Panc1 (cell line): Measurements from ENCODE around the gene DLG5. TPM values are rescaled to one million over a fixed set of nuclear protein-coding genes. Genes with fewer than 3 reads are reported as not detected.

Source experiments
- ATAC-seq: fragments of 200-7000 bp; cut with Tn5 transposase; 2 replicates; pipeline ENCODE4 v1.9.1; 2020; ENCODE audit warnings: mild to moderate bottlenecking, moderate library complexity
- BruUV-seq: library from RNA; stranded (reverse); fragments of 400-500 nt; replicated peaks from 2 replicates; lab custom pipeline; 2021; lab: Mats Ljungman, UMichigan
- CTCF ChIA-PET: fragments of 300-600 bp; sonication (Branson Sonifier 250); formaldehyde crosslinking; loops from one replicate; lab custom pipeline; 2022; ENCODE audit warnings: antibody characterized with exemption; lab: Charles Lee
- POLR2A ChIA-PET: fragments of 300-600 bp; sonication (Branson Sonifier 250); formaldehyde crosslinking; loops from one replicate; lab custom pipeline; 2022; ENCODE audit warnings: antibody characterized with exemption; lab: Charles Lee
- DNase-seq: peaks from one replicate; pipeline ENCODE4 v3.0.0-alpha.2; 2010; ENCODE audit warnings: low read depth, low spot score
- H3K27ac ChIP-seq: 2 replicates; pipeline ENCODE4 v1.5.1; 2011; ENCODE audit warnings: mild to moderate bottlenecking, low read length, inconsistent platforms
- H3K27me3 ChIP-seq: fragments of 200-500 bp; sonication (Bioruptor generic); 2 replicates; pipeline ENCODE4 v1.6.0; 2014; ENCODE audit warnings: low read length, inconsistent platforms; ENCODE audit not compliant: control insufficient read depth, insufficient read depth
- H3K36me3 ChIP-seq: fragments of 200-500 bp; sonication (Bioruptor generic); 2 replicates; pipeline ENCODE4 v1.5.1; 2014; ENCODE audit warnings: inconsistent platforms, mild to moderate bottlenecking, low read length, moderate library complexity; ENCODE audit not compliant: control insufficient read depth, insufficient read depth
- H3K4me1 ChIP-seq: 2 replicates; pipeline ENCODE4 v1.5.1; 2011; ENCODE audit warnings: inconsistent platforms, mild to moderate bottlenecking, low read length, moderate library complexity; ENCODE audit not compliant: control insufficient read depth, insufficient read depth
- H3K4me3 ChIP-seq, 2 experiments: 2 replicates each; pipeline ENCODE4 v1.5.1; 2011 to 2012; ENCODE audit warnings: low read depth in 2 of 2, low read length in 2 of 2, mild to moderate bottlenecking in 2 of 2, inconsistent platforms in 1 of 2, moderate library complexity in 1 of 2
- H3K9me3 ChIP-seq: fragments of 200-500 bp; sonication (Bioruptor generic); 2 replicates; pipeline ENCODE4 v1.5.1; 2014; ENCODE audit warnings: low read depth, mild to moderate bottlenecking, inconsistent platforms, low read length, moderate library complexity; ENCODE audit not compliant: control insufficient read depth, insufficient read depth
- POLR2AphosphoS5 ChIP-seq: IDR thresholded peaks from 2 replicates; pipeline ENCODE4 v1.6.1; 2012; ENCODE audit warnings: mild to moderate bottlenecking, low read depth, low read length, moderate library complexity
- SIN3A ChIP-seq: IDR thresholded peaks from 2 replicates; pipeline ENCODE4 v1.6.1; 2012; ENCODE audit warnings: low read depth, mild to moderate bottlenecking, low read length, moderate library complexity, borderline replicate concordance; ENCODE audit not compliant: insufficient read depth
- TCF7L2 ChIP-seq: IDR thresholded peaks from 2 replicates; pipeline ENCODE4 v1.6.1; 2011; ENCODE audit warnings: mild to moderate bottlenecking, low read depth, low read length, inconsistent platforms
- in situ Hi-C: cut with HindIII; loops from 2 replicates; pipeline ENCODE4 v1.10.0; 2016; ENCODE audit warnings: low sequenced_read_pairs, low pct_unique_long_range_greater_than_20kb
- intact Hi-C: fragments of 100-400 bp; cut with micrococcal nuclease; formaldehyde crosslinking; loops from one replicate; pipeline ENCODE4 v1.10.0; 2022; ENCODE audit not compliant: unreplicated experiment
- total RNA-seq: library from RNA; stranded (reverse); gene quantifications from one replicate; pipeline ENCODE4 v1.2.1, GENCODE V29; 2021; ENCODE audit not compliant: unreplicated experiment
- TF ChIP-seq, protein P1 (sequence below): fragments of 450-650 bp; IDR thresholded peaks from 2 replicates; pipeline ENCODE4 v1.5.1; 2017; ENCODE audit warnings: mild to moderate bottlenecking
- TF ChIP-seq, protein P2 (sequence below), 2 experiments: IDR thresholded peaks; 2 replicates each; pipeline ENCODE4 v1.6.1; 2011 to 2012; ENCODE audit warnings: low read depth in 2 of 2, control low read depth in 1 of 2, low read length in 1 of 2, mild to moderate bottlenecking in 1 of 2, moderate library complexity in 1 of 2; ENCODE audit not compliant: insufficient read depth in 1 of 2

Gene DLG5
- total RNA-seq, 1 experiment from 2014 or later, result 85.6 TPM

DNA sequence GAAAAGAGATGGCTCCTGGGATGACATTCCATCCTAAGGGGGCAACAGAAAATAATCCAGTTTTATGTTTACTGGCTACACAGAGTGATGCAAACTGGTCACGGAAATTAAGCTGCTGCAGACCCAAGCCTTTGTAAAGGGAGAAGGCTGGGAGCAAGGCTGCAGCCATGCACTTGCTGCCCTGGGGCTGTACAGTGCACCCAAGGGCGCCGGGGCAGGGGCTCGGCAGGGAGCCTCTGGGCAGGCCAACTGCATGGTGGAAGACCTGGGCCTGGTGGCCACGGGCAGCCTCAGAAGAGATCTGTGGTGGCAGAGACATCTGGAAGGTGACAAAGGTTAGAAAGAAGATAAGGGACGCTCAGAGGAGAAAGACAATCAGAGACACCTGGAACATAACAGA is 113.8 kb downstream of the DLG5 start:
- Histone ChIP-seq H3K4me3 (no peak overlapping the region), H3K9me3 (no peaks in the 10 kb centered on the region), H3K27me3 (no peaks in the 10 kb centered on the region), H3K36me3 (no peaks in the 10 kb centered on the region; the same call in 1 of the 2 replicates), H3K4me1 (no peaks in the 10 kb centered on the region), H3K27ac (no peak overlapping the region)
- no TSS peak for BruUV-seq
- no peak for TF ChIP-seq SIN3A
- TF ChIP-seq POLR2AphosphoS5, result no peak
- TF ChIP-seq TCF7L2, result no peak
- TF ChIP-seq, protein P1, sequence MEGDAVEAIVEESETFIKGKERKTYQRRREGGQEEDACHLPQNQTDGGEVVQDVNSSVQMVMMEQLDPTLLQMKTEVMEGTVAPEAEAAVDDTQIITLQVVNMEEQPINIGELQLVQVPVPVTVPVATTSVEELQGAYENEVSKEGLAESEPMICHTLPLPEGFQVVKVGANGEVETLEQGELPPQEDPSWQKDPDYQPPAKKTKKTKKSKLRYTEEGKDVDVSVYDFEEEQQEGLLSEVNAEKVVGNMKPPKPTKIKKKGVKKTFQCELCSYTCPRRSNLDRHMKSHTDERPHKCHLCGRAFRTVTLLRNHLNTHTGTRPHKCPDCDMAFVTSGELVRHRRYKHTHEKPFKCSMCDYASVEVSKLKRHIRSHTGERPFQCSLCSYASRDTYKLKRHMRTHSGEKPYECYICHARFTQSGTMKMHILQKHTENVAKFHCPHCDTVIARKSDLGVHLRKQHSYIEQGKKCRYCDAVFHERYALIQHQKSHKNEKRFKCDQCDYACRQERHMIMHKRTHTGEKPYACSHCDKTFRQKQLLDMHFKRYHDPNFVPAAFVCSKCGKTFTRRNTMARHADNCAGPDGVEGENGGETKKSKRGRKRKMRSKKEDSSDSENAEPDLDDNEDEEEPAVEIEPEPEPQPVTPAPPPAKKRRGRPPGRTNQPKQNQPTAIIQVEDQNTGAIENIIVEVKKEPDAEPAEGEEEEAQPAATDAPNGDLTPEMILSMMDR, result no peak
- TF ChIP-seq, protein P2, sequence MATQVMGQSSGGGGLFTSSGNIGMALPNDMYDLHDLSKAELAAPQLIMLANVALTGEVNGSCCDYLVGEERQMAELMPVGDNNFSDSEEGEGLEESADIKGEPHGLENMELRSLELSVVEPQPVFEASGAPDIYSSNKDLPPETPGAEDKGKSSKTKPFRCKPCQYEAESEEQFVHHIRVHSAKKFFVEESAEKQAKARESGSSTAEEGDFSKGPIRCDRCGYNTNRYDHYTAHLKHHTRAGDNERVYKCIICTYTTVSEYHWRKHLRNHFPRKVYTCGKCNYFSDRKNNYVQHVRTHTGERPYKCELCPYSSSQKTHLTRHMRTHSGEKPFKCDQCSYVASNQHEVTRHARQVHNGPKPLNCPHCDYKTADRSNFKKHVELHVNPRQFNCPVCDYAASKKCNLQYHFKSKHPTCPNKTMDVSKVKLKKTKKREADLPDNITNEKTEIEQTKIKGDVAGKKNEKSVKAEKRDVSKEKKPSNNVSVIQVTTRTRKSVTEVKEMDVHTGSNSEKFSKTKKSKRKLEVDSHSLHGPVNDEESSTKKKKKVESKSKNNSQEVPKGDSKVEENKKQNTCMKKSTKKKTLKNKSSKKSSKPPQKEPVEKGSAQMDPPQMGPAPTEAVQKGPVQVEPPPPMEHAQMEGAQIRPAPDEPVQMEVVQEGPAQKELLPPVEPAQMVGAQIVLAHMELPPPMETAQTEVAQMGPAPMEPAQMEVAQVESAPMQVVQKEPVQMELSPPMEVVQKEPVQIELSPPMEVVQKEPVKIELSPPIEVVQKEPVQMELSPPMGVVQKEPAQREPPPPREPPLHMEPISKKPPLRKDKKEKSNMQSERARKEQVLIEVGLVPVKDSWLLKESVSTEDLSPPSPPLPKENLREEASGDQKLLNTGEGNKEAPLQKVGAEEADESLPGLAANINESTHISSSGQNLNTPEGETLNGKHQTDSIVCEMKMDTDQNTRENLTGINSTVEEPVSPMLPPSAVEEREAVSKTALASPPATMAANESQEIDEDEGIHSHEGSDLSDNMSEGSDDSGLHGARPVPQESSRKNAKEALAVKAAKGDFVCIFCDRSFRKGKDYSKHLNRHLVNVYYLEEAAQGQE (IDR thresholded peaks at IDR 0.05; ENCODE audit: insufficient read depth in 1 of 2, low read depth in 2 of 2, low read length in 1 of 2), result no peak
- ChIA-PET POLR2A (no interaction called here), CTCF (no interaction called here)
- ATAC-seq (no peak), DNase-seq (no peak)
- in situ Hi-C loops (no loop called here), intact Hi-C loops (no loop called here)

DNA sequence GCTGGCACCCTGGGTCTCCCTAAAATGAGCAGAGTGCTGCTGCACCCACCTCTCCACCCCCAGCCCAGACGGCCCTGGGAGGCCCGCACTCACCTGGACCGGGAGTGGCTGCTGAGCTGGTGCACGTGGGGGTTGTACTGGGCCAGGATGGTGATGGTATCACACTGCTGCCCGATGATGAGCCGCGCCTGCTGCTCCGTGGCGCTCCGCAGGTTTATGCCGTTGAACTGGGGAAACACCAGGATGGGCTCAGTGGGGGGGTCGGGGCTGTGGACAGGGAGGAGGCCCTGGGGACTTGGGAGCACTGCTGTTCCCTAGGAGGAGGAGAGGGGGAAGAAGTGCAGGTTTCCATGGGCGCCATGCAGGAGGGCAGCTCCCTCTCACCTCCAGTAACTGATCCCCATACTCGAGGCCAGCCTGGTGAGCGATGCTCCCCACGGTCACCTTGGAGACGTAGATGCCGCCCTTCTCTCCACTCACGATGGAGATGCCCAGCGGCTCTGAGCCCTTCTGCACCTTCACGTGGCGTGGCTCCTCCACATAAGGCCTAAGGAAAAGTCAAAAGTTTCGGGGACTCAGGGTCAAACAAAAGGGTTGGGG is 114.6 kb downstream of the DLG5 start:
- ChIA-PET POLR2A (interaction anchor here (0.5 kb wide), 1 partner anchor 10 kb away, joined by 3 read pairs; no protein-coding TSS in a partner anchor), CTCF (no interaction called here)
- BruUV-seq, result no TSS peak
- no peaks in the 10 kb centered on the region for H3K4me1 ChIP-seq
- TF ChIP-seq SIN3A (no peak), TCF7L2 (no peak)
- TF ChIP-seq, protein P1, result no peak
- no peak for ATAC-seq
- no peak overlapping the region for H3K4me3 ChIP-seq
- in situ Hi-C loops, result no loop called here
- no peaks in the 10 kb centered on the region for H3K27me3 ChIP-seq
- H3K27ac ChIP-seq, result no peak overlapping the region
- intact Hi-C loops, result no loop called here
- no peak for DNase-seq
- H3K36me3 ChIP-seq, result no peaks in the 10 kb centered on the region; the same call in 1 of the 2 replicates
- H3K9me3 ChIP-seq, result no peaks in the 10 kb centered on the region
